Stimulated activated CD4-positive, alpha-beta T cell treated with anti-CD3 and anti-CD28 coated beads, Interleukin-1b, Interleukin-23, amount 100 ng/mL, for 24 hours (primary cell): ENCODE results near the gene ITGA1.
"Not testable (repeated sequence)": the region's sequence is repeated elsewhere in the genome, so short reads cannot be mapped to it uniquely, and the experiment has no call there.

Experiments
- DNase-seq, 4 experiments: peaks; one replicate each; pipeline ENCODE4 v3.0.0-alpha.2; 2020; ENCODE audit warnings: low read depth in 4 of 4, low spot score in 1 of 4

The ITGA1 gene

DNA sequence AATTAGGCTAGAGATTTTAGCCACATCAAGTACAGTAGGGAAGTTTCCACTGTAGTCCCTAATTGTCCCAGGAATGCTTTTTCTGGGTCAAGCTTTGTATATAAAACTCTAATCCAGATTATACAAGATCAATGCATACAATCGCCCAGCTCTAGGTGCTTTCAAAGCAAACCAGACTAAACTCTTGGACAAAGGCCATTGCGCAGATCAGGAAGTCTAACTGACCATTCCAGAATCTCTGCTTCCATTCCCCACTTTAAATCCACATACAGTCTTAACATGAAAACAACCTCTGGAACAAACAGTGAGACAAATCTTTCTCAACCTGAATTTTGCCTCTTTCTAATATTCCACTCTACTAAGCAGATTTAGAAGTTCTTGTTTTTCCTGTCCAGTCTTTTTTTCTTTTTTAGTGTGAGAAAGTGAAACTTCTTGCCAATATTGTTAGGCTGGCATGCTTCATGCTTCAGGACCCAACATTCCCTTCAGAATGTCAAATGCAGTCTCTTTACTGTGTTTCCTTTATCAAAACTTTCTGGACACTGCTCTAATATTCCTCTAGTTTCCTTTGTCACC, 76.1 kb downstream of the ITGA1 start:
- DNase-seq: no peak

GRCh38 chr5:52864371-52864770, 76.7 kb downstream of the ITGA1 start:
- DNase-seq: no peak

DNA sequence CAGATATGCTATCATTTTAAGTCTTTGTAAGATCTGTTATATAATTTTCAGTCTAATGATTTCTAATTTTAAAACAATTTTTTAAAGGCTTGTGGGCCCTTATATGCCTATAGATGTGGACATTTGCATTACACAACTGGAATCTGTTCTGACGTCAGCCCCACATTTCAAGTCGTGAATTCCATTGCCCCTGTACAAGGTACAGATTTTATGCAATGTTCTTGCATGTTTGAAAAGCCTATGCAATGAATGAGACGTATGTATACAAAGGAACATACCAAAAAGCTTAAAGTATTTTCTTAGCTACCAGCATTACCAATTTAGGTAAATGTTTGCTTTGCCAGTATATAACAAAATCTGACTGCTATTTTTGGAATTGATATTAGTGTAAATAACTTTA, 77.2 kb downstream of the ITGA1 start:
- DNase-seq: no peak

DNA sequence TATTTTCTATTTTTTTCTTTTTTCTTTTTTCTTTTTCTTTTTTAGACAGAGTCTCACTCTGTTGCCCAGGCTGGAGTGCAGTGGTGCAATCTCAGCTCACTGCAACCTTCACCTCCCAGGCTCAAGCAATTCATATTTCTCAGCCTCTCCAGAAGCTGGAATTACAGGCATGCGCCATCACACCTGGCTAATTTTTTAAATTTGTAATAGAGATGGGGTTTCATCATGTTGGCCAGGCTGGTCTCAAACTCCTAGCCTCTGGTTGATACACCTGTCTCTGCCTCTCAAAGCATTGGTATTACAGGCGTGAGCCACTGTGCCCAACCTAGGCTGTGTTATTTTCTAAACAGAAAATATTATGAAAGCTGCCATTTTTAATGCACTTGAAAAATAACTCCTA, 78.3 kb downstream of the ITGA1 start:
- not testable (repeated sequence) for DNase-seq

- DNase-seq: no peak
Measured at GRCh38 chr5:52867809-52868208, 80.1 kb downstream of the ITGA1 start.

DNA sequence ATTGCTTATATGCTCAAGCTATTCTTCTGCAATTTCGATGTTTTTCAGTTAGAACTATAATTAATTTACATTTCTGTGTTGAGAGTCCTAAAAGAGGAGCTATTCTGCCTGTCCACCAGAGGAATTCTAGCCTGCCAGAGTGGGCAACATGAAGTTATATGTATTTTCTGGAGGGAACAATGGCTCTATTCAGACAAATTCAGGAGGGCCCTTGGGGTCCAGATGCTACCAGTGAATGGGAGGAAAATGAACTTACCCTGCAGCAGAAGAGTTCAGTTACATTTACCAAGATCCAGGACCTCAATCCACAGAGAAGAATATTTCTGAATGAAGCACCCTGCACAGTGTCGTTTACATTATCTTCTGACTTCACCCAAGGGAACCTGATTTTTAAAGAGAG, 80.7 kb downstream of the ITGA1 start:
- no peak for DNase-seq

- no peak for DNase-seq
Measured at GRCh38 chr5:52869391-52869790, 81.7 kb downstream of the ITGA1 start.

GRCh38 chr5:52870448-52870847, 82.7 kb downstream of the ITGA1 start:
- no peak for DNase-seq

GRCh38 chr5:52875827-52876226, 88.1 kb downstream of the ITGA1 start:
- no peak for DNase-seq

DNA sequence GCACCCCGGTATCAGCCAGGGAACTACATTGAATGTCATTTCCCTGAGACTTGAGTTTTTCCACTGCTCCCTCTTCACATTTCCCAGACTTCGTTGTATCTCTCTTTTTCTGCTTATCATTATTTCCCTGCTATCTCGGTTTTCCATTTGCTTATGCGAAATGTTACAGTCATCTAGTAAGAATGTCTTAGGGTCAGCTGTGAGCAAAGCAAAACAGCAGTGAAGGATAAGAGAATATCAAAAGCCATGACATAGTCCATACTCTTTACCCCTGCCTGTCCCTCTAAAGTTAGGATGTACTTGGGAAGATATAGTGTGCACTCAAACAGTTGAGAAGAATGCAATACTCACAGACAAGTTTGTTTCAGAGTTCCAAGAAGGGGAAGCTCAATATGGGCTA, 88.7 kb downstream of the ITGA1 start:
- DNase-seq: no peak

DNA sequence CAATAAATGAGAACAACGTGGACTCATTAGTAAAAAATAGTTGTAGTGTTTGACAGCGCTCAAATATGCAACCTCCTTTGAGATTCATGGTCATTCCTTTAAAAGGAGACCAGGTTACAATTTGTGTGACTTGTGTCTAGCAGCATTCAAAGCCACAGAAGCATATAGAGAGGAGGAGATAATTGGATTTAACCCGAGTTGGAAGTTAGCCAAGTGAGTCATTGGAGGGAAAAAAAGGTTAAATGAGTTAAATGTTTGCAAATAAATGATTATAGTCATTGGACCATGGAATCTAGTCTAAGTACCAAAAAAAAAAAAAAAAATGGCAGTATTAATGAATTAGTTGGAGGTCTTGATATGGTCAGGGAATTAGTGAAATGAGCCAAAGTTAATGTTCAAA, 90.9 kb downstream of the ITGA1 start:
- no peak for DNase-seq

- no peak for DNase-seq
Measured at GRCh38 chr5:52880541-52880940, 92.8 kb downstream of the ITGA1 start.

- DNase-seq: no peak
Measured at GRCh38 chr5:52881468-52881867, 93.8 kb downstream of the ITGA1 start.

GRCh38 chr5:52883110-52883509, 95.4 kb downstream of the ITGA1 start:
- no peak for DNase-seq

DNA sequence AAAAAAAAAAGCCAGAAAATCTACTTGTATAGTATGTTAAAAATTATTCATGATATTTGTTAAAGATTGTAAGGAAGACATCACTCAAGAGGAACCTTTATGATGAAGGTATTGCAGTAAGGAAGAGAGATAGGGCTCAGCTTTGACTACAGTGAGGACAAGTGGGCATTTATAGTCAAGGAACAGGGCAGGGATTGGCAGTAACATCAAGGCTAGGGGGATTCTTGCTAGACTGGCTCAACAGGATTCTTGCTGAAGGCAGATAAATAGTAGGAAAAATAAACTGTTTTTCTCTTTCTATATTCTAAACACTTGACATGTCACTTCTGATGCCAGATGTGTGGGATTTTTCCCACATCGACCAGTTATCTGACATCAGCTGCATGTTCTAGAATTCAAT, 96.7 kb downstream of the ITGA1 start:
- DNase-seq: no peak

GRCh38 chr5:52885614-52886013, 97.9 kb downstream of the ITGA1 start:
- no peak for DNase-seq

DNA sequence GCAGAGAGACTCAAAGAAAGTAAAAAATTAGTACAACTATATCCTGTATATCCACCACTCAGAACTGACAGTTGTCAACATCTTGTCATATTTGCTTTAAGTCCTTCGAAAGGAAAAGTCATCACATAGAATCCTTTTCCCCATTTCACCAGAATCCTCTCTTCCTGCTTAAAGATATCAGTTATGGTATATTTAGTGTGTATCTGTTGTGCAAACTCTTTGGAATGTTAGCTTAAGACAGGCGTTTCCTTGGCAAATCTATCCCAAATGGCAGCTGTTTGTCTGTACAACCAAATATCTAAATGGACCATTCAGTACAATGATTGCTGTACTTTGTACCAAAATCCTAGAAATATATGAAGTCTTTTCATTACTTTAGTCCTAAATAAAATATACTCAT, 98.5 kb downstream of the ITGA1 start:
- DNase-seq: no peak

GRCh38 chr5:52887066-52887465, 99.3 kb downstream of the ITGA1 start:
- DNase-seq: no peak

GRCh38 chr5:52888363-52888762, 100.6 kb downstream of the ITGA1 start:
- no peak for DNase-seq

GRCh38 chr5:52892242-52892878, 104.6 kb downstream of the ITGA1 start:
- no peak for DNase-seq

DNA sequence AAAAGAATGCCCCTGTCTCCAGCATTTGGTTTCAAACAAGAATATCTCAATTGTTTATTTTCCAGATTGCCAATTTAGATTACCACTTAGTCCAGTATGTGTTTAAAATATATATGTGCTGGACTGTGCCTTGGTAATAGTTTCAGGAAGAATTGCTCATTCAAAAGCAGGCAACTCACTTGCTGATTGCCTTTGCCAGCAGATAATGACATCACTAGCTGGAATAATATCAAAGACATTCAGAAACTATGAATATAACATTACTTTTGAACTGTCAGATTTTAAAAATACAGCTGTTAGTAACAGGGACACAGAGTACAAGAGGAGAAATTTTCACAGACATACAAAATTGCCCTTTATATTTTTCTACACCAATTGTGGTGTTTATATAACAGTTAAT, 105.4 kb downstream of the ITGA1 start:
- no peak for DNase-seq

DNA sequence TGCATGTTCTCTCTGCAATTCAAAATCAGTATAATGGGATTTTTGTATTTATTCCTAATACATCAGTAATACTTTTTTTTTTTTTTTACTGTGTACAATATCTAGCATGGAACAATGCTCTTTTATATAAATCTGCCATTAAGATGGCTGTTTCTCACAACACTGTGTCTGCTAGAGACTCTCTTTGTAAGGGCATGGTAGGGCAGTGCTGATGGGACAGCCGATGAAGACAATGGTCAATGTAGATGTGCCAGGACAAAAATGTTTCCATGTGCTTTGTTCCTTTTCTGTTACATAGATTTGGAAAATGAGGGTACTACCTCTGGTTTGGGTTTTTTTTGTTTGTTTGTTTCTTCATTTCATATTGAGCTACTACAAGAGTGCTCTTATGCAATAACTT, 106.1 kb downstream of the ITGA1 start:
- DNase-seq: no peak

GRCh38 chr5:52894451-52894850, 106.7 kb downstream of the ITGA1 start:
- DNase-seq: no peak
